ENCODE measurements around the gene RB1.

Gene RB1

DNA sequence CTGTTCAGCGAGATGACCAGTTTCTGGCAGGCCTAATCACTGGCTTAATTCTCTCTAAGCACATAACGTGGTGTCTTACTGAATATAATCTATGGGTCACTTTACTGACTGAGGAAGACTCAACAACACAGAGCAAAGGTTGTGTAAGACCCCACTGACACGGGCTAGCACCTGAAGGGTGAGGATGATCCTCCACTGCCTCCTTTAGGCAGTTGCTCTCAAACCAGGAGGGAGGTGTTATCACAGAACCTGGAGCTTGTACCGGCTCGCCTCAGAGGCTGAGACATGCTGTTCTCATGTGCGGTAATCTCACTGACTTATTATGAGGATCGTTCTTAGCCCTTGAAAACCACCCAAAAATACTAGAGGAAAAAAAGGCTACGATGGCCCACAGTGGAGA lies 201.1 kb downstream of the RB1 start:
- no peaks in the 10 kb centered on the region for H3K36me3 Mint-ChIP-seq (ENCODE audit: low read depth)
- H3K27ac Mint-ChIP-seq = peak overlapping the region; percentile 85
- no peak for DNase-seq
- H3K4me3 Mint-ChIP-seq = no peak overlapping the region
- H3K4me1 Mint-ChIP-seq (ENCODE audit: low read depth) = peaks cover 66% of the 10 kb centered on the region
- no peaks in the 10 kb centered on the region for H3K27me3 Mint-ChIP-seq
- H3K9me3 Mint-ChIP-seq = no peaks in the 10 kb centered on the region

DNA sequence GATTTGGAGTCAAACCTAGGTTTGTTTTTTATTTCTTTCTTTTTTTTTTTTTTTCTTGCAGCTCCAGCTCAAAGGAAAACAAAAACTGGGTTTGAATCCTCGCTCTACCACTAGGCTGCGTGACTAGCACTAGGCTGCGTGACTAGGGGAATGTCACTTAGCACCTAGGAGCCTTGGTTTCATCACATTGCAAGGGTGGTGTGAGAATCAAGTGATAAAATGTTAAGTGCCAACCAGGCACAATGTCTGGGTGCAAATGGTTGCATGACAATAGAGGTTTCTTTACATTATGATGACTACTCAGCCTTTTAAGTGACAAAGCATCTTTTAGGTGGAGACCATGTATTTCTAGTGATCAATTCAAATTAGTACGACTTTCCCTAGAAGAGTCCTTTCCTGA lies 201.5 kb downstream of the RB1 start:
- no peak for DNase-seq
- Mint-ChIP-seq H3K9me3 (no peaks in the 10 kb centered on the region), H3K27me3 (no peaks in the 10 kb centered on the region), H3K36me3 (ENCODE audit: low read depth) (no peaks in the 10 kb centered on the region), H3K4me3 (peak overlapping the region; percentile 29), H3K4me1 (ENCODE audit: low read depth) (peaks cover 68% of the 10 kb centered on the region), H3K27ac (peak overlapping the region; percentile 85)

- DNase-seq = peak; percentile 60
- H3K9me3 Mint-ChIP-seq = no peaks in the 10 kb centered on the region
- H3K4me3 Mint-ChIP-seq = peak overlapping the region; percentile 29
- H3K27ac Mint-ChIP-seq = peak overlapping the region; percentile 85
- no peaks in the 10 kb centered on the region for H3K27me3 Mint-ChIP-seq
- peaks cover 70% of the 10 kb centered on the region for H3K4me1 Mint-ChIP-seq (ENCODE audit: low read depth)
- no peaks in the 10 kb centered on the region for H3K36me3 Mint-ChIP-seq (ENCODE audit: low read depth)
These were observed 202.1 kb downstream of the RB1 start for GRCh38 chr13:48505597-48506091.

GRCh38 chr13:48506092-48506701 lies 202.6 kb downstream of the RB1 start:
- Mint-ChIP-seq H3K9me3 (no peaks in the 10 kb centered on the region), H3K4me3 (no peak overlapping the region), H3K27ac (peak overlapping the region; percentile 23), H3K36me3 (ENCODE audit: low read depth) (no peaks in the 10 kb centered on the region), H3K4me1 (ENCODE audit: low read depth) (peaks cover 66% of the 10 kb centered on the region), H3K27me3 (no peaks in the 10 kb centered on the region)
- no peak for DNase-seq

DNA sequence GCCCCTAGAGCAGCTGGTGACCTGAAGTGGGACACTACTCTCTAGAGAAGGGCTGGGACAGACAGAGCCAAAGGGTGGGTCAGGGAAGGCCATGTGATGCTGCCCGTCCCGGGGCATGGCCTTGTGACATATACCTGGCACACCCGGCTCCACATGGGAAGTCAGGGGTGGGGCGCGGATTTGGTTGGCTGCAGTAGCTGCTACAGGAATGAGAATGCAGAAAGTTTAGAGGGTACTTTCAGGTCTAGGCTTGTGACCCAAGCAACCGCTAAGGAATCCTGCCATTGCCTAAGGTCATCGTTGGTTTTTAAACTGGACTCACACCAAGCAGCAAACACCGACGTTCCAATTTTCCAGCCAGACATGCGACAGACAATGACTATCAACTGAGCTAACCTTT lies 203.5 kb downstream of the RB1 start:
- Mint-ChIP-seq H3K9me3 (no peaks in the 10 kb centered on the region), H3K4me1 (ENCODE audit: low read depth) (peaks cover 62% of the 10 kb centered on the region), H3K27ac (no peak overlapping the region), H3K36me3 (ENCODE audit: low read depth) (no peaks in the 10 kb centered on the region), H3K27me3 (no peaks in the 10 kb centered on the region), H3K4me3 (no peak overlapping the region)
- DNase-seq = no peak

DNA sequence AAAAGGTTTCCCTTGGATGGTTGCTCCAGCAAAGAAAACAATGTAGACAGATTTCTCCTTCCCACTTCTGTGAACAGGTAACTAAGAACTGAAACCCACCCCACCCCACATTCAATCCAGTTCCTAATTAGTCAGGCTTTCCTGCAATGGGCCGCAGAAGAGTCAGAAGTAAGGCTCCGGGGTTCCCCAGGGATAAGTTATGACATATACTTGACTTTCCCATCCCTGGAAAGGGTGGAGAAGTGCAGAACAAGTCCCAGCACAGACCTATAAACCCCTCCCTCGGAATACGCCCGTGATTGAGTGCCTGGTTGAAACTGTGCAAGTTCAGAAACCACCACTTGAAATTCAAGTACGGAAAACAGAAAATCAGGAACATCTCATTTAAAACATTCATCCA lies 204.5 kb downstream of the RB1 start:
- Mint-ChIP-seq H3K27ac (no peak overlapping the region), H3K4me1 (ENCODE audit: low read depth) (peaks cover 56% of the 10 kb centered on the region), H3K36me3 (ENCODE audit: low read depth) (no peaks in the 10 kb centered on the region), H3K9me3 (no peaks in the 10 kb centered on the region), H3K4me3 (no peak overlapping the region), H3K27me3 (no peaks in the 10 kb centered on the region)
- no peak for DNase-seq

GRCh38 chr13:48510698-48511097 lies 207.1 kb downstream of the RB1 start:
- H3K4me1 Mint-ChIP-seq (ENCODE audit: low read depth) = peaks cover 32% of the 10 kb centered on the region
- H3K36me3 Mint-ChIP-seq (ENCODE audit: low read depth) = no peaks in the 10 kb centered on the region
- no peaks in the 10 kb centered on the region for H3K9me3 Mint-ChIP-seq
- no peak overlapping the region for H3K4me3 Mint-ChIP-seq
- no peaks in the 10 kb centered on the region for H3K27me3 Mint-ChIP-seq
- H3K27ac Mint-ChIP-seq = no peak overlapping the region
- DNase-seq = no peak

DNA sequence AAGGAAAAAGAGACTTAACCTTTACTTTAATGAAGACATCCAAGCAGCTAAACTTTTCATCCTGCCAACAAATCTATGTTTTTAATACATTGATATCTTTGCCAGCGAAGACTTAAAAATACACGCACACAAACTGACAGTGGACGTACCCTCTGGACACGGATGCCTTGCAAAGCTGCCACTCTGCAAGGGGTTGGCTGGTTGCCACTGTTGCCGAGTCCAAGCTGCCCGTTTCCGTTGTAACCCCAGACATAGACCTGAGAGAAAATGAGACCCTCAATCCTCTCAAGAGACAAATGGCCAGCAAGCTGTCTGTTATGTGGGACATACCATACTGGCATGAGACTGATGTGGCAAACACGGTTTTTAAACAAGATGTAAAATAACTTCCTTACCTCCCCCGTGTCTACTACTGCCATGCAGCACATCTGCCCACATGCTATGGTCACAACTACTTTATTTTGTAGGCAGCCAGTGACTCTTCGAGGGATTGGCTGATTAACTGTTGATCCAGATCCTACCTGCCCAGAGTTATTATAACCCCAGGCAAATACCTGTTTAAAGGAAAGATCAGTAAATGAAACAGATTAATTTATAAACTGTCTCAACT lies 208.2 kb downstream of the RB1 start:
- Mint-ChIP-seq H3K27ac (no peak overlapping the region), H3K4me1 (ENCODE audit: low read depth) (peaks cover 22% of the 10 kb centered on the region), H3K27me3 (no peaks in the 10 kb centered on the region)

GRCh38 chr13:48514793-48515192 lies 211.2 kb downstream of the RB1 start:
- Mint-ChIP-seq H3K27ac (no peak overlapping the region), H3K27me3 (no peaks in the 10 kb centered on the region), H3K4me1 (ENCODE audit: low read depth) (peaks cover 8% of the 10 kb centered on the region), H3K4me3 (no peak overlapping the region), H3K36me3 (ENCODE audit: low read depth) (no peaks in the 10 kb centered on the region), H3K9me3 (no peaks in the 10 kb centered on the region)
- DNase-seq = no peak

More for the DNA sequence above, 208.2 kb downstream of the RB1 start:
- Mint-ChIP-seq H3K36me3 (ENCODE audit: low read depth) (no peaks in the 10 kb centered on the region), H3K9me3 (no peaks in the 10 kb centered on the region), H3K4me3 (no peak overlapping the region)
- no peak for DNase-seq

GRCh38 chr13:48515732-48516131 lies 212.2 kb downstream of the RB1 start:
- Mint-ChIP-seq H3K27ac (no peak overlapping the region), H3K4me3 (no peak overlapping the region), H3K27me3 (no peaks in the 10 kb centered on the region), H3K36me3 (ENCODE audit: low read depth) (no peaks in the 10 kb centered on the region), H3K9me3 (no peaks in the 10 kb centered on the region), H3K4me1 (ENCODE audit: low read depth) (peaks cover under 1% of the 10 kb centered on the region)
- no peak for DNase-seq

DNA sequence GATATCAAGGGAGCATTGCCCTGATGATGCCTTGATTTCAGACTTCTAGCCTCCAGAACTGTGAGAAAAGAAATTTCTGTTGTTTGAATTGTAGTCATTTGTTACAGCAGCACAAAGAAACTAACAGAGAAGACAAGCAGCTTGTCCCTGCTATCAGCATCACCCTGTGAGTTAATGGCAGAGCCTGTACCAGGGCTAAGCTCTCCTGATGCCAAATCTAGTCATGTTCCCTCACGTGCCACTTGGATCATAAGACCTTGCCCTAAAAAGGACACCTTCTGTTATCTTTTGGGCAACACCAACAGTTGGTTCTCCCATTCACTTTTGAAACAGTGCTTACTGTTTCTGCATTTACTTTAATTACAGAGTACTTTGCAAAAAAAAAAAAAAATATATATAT lies 214.5 kb downstream of the RB1 start:
- H3K27ac Mint-ChIP-seq = no peak overlapping the region
- H3K9me3 Mint-ChIP-seq = no peaks in the 10 kb centered on the region
- H3K27me3 Mint-ChIP-seq = no peaks in the 10 kb centered on the region
- no peak for DNase-seq
- no peaks in the 10 kb centered on the region for H3K36me3 Mint-ChIP-seq (ENCODE audit: low read depth)
- no peak overlapping the region for H3K4me3 Mint-ChIP-seq
- no peaks in the 10 kb centered on the region for H3K4me1 Mint-ChIP-seq (ENCODE audit: low read depth)

- H3K4me1 Mint-ChIP-seq (ENCODE audit: low read depth) = peaks cover 13% of the 10 kb centered on the region
- DNase-seq = no peak
- no peak overlapping the region for H3K27ac Mint-ChIP-seq
- no peaks in the 10 kb centered on the region for H3K27me3 Mint-ChIP-seq
- H3K4me3 Mint-ChIP-seq = no peak overlapping the region
- H3K36me3 Mint-ChIP-seq (ENCODE audit: low read depth) = no peaks in the 10 kb centered on the region
- H3K9me3 Mint-ChIP-seq = no peaks in the 10 kb centered on the region
These were observed 222.7 kb downstream of the RB1 start for GRCh38 chr13:48526286-48526685.

DNA sequence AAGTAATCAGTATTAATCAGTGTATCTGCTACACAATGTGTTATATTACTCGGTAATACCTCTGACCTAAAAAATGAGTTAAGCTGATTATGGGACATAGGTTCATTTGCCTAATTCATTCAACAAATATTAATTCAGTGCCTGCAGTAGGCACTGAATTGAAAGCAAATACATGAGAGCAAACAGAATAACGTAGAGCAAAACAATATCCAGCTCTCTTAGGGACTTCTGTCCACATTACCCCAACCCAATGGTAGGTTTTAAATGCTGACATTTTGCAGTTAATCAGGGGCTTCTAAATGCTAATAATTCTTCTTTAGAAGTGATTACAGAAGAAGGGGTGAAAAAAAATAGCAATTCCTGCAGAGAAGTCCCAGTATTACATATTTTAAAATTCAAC lies 224.4 kb downstream of the RB1 start:
- H3K27ac Mint-ChIP-seq = no peak overlapping the region
- peaks cover 3% of the 10 kb centered on the region for H3K36me3 Mint-ChIP-seq (ENCODE audit: low read depth)
- H3K4me1 Mint-ChIP-seq (ENCODE audit: low read depth) = peaks cover 26% of the 10 kb centered on the region
- no peaks in the 10 kb centered on the region for H3K27me3 Mint-ChIP-seq
- no peak for DNase-seq
- no peak overlapping the region for H3K4me3 Mint-ChIP-seq
- H3K9me3 Mint-ChIP-seq = no peaks in the 10 kb centered on the region

DNA sequence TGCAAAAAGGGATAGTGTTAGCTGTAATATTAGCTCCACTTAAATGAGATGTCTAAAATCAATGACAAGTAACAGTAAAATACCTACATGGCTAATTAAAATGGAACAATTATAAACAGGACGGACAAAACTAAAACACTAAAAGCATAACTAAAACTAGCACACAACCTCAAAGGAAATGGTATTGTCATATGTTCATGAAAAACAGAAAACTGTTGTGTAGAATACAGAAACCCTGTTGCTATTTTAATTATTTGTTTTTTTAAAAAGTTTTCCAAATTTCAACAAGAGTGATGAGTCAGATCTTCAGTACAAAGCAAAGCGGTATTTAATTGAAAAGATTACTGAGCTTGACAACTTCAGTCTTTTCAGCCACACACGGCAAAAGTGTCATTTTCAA lies 225.2 kb downstream of the RB1 start:
- Mint-ChIP-seq H3K4me3 (no peak overlapping the region), H3K9me3 (no peaks in the 10 kb centered on the region), H3K36me3 (ENCODE audit: low read depth) (peaks cover 3% of the 10 kb centered on the region), H3K4me1 (ENCODE audit: low read depth) (peaks cover 31% of the 10 kb centered on the region), H3K27me3 (no peaks in the 10 kb centered on the region), H3K27ac (no peak overlapping the region)
- DNase-seq = no peak

GRCh38 chr13:48530833-48531232 lies 227.3 kb downstream of the RB1 start:
- H3K4me1 Mint-ChIP-seq (ENCODE audit: low read depth) = peaks cover 36% of the 10 kb centered on the region

More at GRCh38 chr13:48530833-48531232, 227.3 kb downstream of the RB1 start:
- peak overlapping the region; percentile 89 for H3K4me3 Mint-ChIP-seq
- no peak for DNase-seq
- H3K9me3 Mint-ChIP-seq = no peaks in the 10 kb centered on the region
- no peak overlapping the region for H3K27ac Mint-ChIP-seq
- no peaks in the 10 kb centered on the region for H3K27me3 Mint-ChIP-seq
- peaks cover 3% of the 10 kb centered on the region for H3K36me3 Mint-ChIP-seq (ENCODE audit: low read depth)

All from activated T-cell treated with anti-CD3 and anti-CD28 coated beads, Interleukin-2, amount 50 U/mL, for 24 hours (primary cell).